ENCODE results near the gene GLI1.

GRCh38 chr12:57461276-57461916 is 1.8 kb downstream of the GLI1 start:
- TF ChIP-seq CTCF (IDR thresholded peaks at IDR 0.05) (no peak), POLR2AphosphoS5 (IDR thresholded peaks at IDR 0.05) (no peak), POLR2A (IDR thresholded peaks at IDR 0.05) (no peak)
